HG03025 (cell line): ENCODE results near the gene NID2.

Source experiments
- ATAC-seq: cut with Tn5 transposase; IDR thresholded peaks from one replicate; pipeline ENCODE4 v1.9.1; 2021; ENCODE audit warnings: mild to moderate bottlenecking, moderate library complexity; ENCODE audit not compliant: unreplicated experiment, low FRiP score

The NID2 gene

DNA sequence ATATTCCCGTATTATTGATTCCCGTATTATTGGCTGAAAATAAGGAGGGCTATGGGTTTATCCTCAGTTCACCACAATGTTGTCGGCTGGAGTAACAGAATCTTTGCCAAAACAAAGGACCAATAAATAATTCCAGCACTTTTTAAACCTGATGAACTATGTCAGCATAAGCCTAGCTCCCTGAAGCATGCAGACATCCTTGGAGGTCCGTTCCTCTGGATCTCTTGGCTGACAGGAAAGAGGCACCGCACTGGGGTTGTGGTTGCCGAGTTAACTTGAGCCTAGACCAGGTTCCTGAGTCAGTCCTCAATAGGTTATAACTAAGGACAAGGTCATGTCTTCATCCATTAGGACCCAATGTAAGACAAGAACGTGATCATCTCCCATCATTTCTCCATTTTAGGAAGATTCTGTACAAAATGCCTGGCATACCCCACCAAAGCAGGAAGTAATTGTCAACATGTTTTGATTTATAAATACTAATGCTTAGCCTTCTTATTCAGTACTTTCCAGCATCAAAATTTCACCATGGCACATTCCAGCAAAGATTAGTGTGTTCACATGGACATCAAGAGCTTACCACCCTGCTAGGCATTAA is 36.6 kb downstream of the NID2 start:
- no peak for ATAC-seq

DNA sequence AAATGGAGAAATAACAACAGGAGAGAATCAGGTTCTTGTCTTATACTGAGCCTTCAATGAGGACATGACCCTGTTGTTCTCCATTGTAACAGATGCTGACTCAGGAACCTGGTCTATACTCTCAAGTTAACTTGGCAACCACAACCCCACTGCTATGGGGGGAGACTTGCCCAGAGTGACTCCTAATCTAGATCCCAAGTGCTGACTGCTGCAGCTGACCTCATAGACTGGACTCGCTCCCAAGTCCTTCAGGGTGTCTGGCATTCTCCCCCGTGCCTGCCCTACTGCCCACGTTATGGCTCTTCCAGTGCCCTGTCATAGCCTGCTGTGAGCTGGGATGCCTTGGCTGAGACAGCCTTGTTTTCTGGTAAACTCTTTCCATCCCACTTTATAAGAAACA is 37.1 kb downstream of the NID2 start:
- no peak for ATAC-seq

DNA sequence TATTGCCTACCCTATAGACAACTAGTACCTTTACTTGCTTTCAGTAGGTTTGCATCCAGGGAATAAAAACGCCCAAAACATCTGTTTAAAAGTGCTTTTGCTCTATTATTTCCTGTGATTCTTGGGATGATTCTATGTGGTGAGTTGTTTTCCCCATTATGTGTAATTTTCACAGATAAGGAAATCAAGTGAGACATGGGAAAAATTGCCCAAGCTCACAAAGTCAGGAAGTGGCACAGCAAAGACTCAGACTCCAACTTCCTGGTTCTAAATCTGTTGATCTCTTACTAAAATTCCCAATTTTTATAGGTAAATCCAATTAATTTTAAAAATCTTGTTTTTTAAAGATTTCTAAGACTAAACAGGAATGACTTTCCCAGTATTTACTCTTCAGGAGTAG is 39.0 kb downstream of the NID2 start:
- no peak for ATAC-seq

DNA sequence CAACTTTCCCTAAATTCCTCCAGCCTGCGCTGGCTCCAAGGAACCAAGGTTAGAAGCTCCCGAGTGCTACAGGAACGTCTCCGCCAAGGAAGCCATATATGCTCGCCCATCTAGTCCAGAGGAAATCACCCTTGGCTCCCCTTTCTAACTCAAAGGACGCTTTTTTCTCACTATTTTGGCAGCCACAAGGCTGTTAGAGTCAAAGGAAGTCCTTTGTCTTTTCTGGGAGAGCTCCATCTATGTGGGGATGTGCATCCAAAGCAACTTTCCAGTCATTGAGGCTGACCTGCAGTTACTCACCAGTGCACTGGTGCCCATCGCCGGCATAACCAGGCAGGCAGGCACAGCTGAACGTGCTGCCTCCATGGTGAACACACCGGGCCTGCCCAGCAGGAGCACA is 42.0 kb downstream of the NID2 start:
- no peak for ATAC-seq

DNA sequence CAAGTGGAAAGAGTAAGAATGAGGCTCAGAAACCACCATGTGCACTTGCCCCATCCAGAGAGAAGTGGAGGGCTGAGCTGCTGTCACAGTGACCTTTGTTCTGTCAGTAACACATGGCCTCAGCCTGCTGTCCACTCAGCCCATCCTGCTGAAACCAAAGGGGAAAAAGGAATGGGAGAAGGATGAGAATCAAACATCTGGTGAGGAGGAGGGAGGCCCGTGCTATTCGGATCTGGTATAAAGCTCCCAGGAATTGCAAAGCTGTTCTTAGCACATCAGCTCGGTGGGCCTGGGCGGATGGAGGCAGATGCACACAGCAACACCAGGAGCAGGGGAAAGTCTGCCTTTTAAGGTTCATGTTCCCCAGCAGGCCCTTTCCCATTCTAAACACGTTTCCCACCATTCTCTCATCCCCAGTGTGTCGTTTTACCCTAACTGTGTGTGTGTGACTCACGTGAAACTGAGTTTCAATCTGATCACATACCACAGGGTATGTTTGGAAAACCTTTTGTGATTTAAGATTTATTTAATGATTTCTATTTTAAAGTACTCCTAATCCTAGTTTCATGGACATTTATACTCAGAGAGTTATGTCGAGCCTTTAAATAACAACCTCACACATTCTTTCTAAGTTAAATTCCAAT is 42.7 kb downstream of the NID2 start:
- no peak for ATAC-seq

- no peak for ATAC-seq
Measured at GRCh38 chr14:52025310-52025709, 43.5 kb downstream of the NID2 start.

- ATAC-seq, result no peak
Measured at GRCh38 chr14:52023518-52023917, 45.3 kb downstream of the NID2 start.

DNA sequence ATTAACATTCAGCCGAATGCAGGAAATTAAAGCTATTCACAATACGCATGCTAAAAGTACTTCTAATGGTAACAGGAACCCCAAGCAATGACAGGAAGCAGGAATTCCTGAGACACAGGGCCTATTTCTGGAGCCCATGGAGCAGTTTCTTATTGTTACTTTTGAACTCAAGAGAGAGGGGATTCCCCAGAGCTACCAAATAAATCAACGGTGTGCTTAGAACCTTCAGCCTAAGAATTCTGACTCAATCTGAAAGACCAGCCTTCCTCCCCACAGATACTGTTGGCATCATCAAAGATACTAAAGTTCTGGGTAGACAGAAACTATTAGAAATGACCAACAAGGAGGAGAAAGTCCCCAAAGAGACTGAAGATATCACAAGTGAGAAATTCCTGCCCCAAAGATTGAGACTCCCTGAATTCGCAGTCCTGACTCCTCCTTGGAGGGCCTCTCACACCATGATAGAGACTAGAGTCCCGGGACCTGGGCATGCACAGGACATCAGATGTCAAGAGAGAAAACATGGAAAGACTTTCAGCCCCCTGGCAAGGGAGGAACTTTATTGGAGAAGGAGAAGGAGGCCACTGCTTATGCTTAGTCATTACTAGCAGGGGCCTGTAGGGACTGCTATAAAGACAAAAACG is 46.8 kb downstream of the NID2 start:
- ATAC-seq, result peak; percentile 57

DNA sequence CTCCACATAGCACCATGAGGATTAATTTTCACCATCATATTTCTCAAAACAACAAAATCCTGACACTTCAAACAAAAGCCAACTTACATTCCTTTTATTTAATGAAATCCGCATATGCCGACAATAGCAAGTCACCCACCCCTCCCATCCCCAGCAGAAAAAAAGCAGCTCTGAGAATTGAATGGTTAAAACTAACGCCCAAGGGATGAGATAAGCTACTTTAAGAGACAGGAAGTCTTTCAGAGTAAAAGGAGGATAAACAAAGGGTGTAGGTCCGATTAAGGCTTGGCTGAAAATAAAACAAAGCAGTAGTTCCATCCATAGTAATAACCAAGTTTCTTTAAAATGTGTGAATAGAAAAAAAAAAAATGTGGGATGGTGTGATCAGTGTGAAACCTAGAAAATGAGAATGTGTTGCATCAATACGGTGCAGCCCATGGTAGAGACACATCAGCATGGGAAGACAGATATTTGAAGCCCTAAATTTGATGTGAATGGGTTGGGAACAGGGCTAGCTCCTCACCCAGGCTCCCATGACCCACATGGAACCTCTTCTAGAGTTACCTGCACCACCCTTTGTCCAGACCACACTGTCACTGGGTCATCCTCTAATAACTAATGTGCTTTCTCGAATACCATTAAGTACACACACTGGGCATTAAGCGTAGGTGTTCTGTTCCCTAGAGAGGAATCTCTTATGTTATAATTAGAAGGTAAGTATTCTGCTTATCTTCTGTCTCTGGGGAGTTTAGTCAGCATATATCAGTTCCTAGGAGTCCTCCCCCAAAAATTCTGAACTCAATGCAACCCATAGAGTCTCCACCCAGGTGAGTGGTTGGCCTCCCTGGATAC is 47.8 kb downstream of the NID2 start:
- ATAC-seq, result no peak

- no peak for ATAC-seq
Measured at GRCh38 chr14:52020161-52020714, 48.6 kb downstream of the NID2 start.

DNA sequence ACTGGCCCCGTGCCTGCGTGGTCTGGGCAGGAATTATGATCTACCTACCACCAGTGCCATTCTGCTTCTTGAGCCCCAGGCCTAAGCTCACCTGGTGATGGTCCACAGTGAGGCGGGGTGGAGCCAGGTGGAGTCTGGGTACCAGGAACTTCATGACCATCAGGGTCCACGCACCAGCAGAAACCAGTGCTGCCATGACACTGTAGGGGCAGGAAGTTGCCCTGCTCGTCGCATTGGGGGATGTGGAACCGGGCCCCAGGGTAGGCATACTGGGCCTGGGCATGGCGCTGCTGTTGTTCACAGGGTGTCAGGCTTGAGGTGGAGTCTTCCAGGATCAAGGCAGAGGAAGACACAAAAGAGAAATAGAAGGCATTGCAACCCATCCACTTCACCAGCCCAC is 49.9 kb downstream of the NID2 start:
- ATAC-seq, result no peak

DNA sequence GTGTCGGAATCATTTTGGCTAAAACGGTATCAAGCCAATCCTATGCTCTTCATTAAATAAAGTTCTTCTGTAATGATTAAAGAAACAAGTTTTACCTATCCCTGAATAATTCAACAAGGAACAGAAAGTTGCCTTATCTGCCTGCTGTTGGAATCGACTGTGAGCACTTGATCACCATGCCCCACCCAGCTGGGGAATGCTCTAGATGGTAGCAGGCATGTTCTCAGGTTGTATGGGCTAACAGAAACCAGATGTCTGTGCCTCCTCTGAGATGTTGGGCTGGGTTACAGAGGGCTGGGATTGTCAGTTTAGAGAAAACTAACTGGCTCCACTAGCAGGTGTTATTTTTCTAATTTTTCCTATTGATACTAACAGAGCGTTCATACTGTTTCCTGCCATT is 50.6 kb downstream of the NID2 start:
- no peak for ATAC-seq

- no peak for ATAC-seq
Measured at GRCh38 chr14:52015411-52016030, 53.3 kb downstream of the NID2 start.

- ATAC-seq, result no peak
Measured at GRCh38 chr14:52014601-52015267, 54.1 kb downstream of the NID2 start.

DNA sequence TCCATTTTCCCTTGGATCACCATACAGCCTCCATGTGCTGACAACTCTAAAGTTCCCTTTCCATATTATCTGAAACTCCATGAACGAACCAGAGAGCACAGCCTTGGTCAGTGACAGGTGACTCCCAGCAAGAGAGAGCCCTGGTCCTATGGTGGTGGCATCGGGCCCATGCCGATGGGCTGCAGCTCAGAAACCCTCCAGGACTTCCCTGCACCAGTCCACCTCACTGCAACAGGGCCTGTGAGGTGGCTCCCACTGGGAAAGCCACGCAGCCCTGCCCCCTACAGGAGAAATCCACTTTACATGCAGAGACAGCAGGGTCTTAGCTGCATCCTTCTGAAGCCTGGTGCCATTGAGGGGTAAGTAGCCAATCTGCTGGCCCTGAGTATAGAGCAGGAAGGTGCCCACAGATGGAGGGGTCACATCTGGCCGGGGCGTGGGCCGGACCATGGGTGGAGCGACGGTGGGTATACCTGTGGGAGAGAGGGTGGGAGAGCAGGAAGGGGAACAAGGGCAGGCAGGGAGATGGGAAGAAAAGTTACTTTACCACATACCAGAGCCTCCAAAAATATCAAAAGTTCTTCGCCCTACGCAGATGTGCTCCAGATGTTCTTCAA is 54.8 kb downstream of the NID2 start:
- ATAC-seq, result no peak

DNA sequence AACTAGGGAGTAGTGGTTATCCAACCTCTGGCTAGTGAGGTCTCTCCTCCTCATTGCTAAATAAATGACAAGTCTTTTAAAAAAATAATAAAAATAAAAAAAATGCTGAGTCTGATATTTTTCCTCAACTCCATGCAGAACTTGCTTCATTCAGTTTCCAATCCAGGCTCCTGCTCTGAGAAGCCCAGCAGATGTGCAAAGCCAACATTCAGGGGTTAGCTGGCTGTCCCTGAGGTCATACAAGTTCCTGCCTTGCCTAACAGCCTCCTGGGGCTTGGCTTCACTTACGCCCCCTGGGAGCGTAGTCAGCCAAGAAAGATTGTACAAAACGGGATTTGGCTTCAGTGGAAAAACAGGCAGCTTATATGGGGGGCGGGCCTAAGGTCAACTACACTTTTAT is 56.2 kb downstream of the NID2 start:
- ATAC-seq, result no peak

- no peak for ATAC-seq
Measured at GRCh38 chr14:52011523-52011922, 57.3 kb downstream of the NID2 start.

DNA sequence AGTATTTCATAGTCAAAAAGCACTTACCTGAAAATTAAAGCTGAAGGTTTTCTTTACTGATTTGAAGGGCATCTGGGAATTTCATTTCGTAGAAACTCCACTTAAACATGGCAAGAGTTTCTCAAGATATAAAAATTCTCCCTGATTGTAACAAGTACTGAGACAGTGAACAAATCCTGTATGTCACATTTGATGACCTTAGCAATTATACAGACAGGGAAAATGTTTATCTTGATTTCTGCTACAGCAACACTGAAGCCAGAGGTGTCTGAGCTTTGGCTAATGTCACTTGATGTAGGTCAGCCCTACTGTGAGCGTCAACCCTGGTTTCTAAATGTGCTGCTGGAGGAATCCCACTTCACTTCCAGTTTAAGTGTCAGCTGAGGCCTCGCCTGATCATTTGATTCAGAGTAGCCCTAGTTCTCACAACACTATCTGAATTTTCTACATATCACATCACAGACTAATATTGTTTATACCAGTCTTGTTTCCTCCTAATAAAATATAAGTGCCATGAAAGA is 58.6 kb downstream of the NID2 start:
- ATAC-seq, result no peak

GRCh38 chr14:52008136-52008535 is 60.7 kb downstream of the NID2 start:
- no peak for ATAC-seq
